Measurements from ENCODE around the gene DGUOK. TPM values are rescaled to one million over a fixed set of nuclear protein-coding genes. Genes with fewer than 3 reads are reported as not detected.

DGUOK gene
- total RNA-seq, 1 experiment from 2014 or later = 94.7 TPM

- no peaks in the 10 kb centered on the region for H3K4me1 ChIP-seq (replicated peaks)
- H3K27me3 ChIP-seq (replicated peaks) = no peaks in the 10 kb centered on the region
- no peak for DNase-seq (ENCODE audit: low read depth in 1 of 2, low spot score in 2 of 2)
- no peak overlapping the region for H3K4me3 ChIP-seq
- no peak overlapping the region for H3K27ac ChIP-seq
- peaks cover 42% of the 10 kb centered on the region for H3K36me3 ChIP-seq
- H3K9me3 ChIP-seq (replicated peaks) = no peaks in the 10 kb centered on the region
Measured at GRCh38 chr2:73906847-73907505, 19.7 kb upstream of the DGUOK start.

- H3K27me3 ChIP-seq (replicated peaks) = no peaks in the 10 kb centered on the region
- no peaks in the 10 kb centered on the region for H3K4me1 ChIP-seq (replicated peaks)
- no peak overlapping the region for H3K27ac ChIP-seq
- H3K9me3 ChIP-seq (replicated peaks) = no peaks in the 10 kb centered on the region
- peaks cover 46% of the 10 kb centered on the region for H3K36me3 ChIP-seq
- no peak for DNase-seq (ENCODE audit: low read depth in 1 of 2, low spot score in 2 of 2)
- no peak overlapping the region for H3K4me3 ChIP-seq
Measured at GRCh38 chr2:73907840-73908452, 18.7 kb upstream of the DGUOK start.

GRCh38 chr2:73908689-73909652 lies 17.7 kb upstream of the DGUOK start:
- Histone ChIP-seq H3K36me3 (peaks cover 52% of the 10 kb centered on the region), H3K27ac (no peak overlapping the region), H3K27me3 (replicated peaks) (no peaks in the 10 kb centered on the region), H3K4me3 (no peak overlapping the region), H3K4me1 (replicated peaks) (no peaks in the 10 kb centered on the region), H3K9me3 (replicated peaks) (no peaks in the 10 kb centered on the region)
- DNase-seq (ENCODE audit: low read depth in 1 of 2, low spot score in 2 of 2) = no peak

DNA sequence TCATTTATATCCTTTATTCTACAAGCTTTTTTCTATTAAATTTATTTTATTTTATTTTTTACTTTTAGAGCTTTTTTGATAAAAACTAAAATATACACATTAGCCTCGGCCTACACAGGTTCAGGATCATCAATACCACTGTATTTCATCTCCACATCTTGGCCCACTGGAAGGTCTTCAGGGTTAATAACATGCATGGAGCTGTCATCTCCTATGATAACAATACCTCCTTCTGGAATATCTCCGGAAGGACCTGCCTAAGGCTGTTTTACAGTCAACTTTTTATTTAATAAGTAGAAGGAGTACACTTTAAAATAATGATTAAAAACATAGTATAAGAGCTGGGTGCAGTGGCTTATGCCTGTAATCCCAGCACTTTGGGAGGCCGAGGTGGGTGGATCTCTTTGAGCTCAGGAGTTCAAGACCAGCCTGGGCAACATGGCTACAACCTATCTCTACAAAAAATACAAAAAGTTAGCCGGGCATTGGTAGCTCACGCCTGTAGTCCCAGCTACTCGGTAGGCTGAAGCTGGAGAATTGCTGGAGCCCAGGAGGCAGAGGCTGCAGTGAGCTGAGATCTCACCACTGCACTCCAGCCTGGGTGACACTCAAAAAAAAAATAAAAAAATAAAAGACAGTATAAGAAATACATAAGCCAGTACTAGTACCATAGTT lies 15.7 kb upstream of the DGUOK start:
- Histone ChIP-seq H3K9me3 (replicated peaks) (no peaks in the 10 kb centered on the region), H3K27ac (no peak overlapping the region), H3K4me3 (no peak overlapping the region), H3K4me1 (replicated peaks) (no peaks in the 10 kb centered on the region), H3K27me3 (replicated peaks) (no peaks in the 10 kb centered on the region), H3K36me3 (peaks cover 68% of the 10 kb centered on the region)
- DNase-seq (ENCODE audit: low read depth in 1 of 2, low spot score in 2 of 2) = no peak

DNA sequence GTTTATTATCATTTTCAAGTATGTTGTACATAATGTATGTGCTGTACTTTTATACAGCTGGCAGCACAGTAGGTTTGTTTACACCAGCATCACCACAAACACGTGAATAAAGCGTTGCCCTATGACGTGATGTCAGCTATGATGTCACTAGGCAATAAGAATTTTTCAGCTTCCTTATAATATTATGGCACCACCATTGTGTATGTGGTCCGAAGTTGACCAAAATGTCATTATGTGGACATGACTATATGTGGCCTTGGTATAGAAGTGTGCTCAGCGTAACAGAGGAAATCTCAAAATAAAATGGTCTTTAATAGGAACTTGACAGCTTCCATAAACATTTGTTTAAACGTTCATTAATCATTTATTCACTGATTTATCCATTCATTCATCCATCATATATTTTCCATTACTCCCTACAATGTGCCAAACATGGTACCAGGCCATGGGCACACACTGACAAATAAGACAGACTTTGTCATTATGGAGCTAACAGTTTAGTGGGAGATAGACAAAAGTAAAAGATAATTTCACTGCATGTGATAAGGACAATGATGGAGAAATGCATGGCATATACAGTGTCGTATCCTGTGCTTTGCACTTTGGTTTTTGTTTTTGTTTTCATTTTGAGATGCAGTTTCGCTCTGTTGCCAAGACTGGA lies 15.0 kb upstream of the DGUOK start:
- H3K27ac ChIP-seq = no peak overlapping the region
- H3K4me3 ChIP-seq = no peak overlapping the region
- H3K9me3 ChIP-seq (replicated peaks) = no peaks in the 10 kb centered on the region
- no peak for DNase-seq (ENCODE audit: low read depth in 1 of 2, low spot score in 2 of 2)
- no peaks in the 10 kb centered on the region for H3K4me1 ChIP-seq (replicated peaks)
- no peaks in the 10 kb centered on the region for H3K27me3 ChIP-seq (replicated peaks)
- H3K36me3 ChIP-seq = peaks cover 75% of the 10 kb centered on the region

- H3K27me3 ChIP-seq (replicated peaks) = no peaks in the 10 kb centered on the region
- peaks cover 84% of the 10 kb centered on the region for H3K36me3 ChIP-seq
- H3K27ac ChIP-seq = no peak overlapping the region
- no peaks in the 10 kb centered on the region for H3K9me3 ChIP-seq (replicated peaks)
- no peak for DNase-seq (ENCODE audit: low read depth in 1 of 2, low spot score in 2 of 2)
- H3K4me3 ChIP-seq = no peak overlapping the region
- no peaks in the 10 kb centered on the region for H3K4me1 ChIP-seq (replicated peaks)
Measured at GRCh38 chr2:73913414-73914054, 13.1 kb upstream of the DGUOK start.

GRCh38 chr2:73914667-73915066 lies 12.0 kb upstream of the DGUOK start:
- Histone ChIP-seq H3K27me3 (replicated peaks) (no peaks in the 10 kb centered on the region), H3K4me3 (no peak overlapping the region), H3K36me3 (peaks cover 79% of the 10 kb centered on the region), H3K4me1 (replicated peaks) (no peaks in the 10 kb centered on the region), H3K9me3 (replicated peaks) (no peaks in the 10 kb centered on the region), H3K27ac (no peak overlapping the region)
- DNase-seq (ENCODE audit: low read depth in 1 of 2, low spot score in 2 of 2) = no peak

- DNase-seq (ENCODE audit: low read depth in 1 of 2, low spot score in 2 of 2) = no peak
- Histone ChIP-seq H3K27me3 (replicated peaks) (no peaks in the 10 kb centered on the region), H3K4me3 (no peak overlapping the region), H3K36me3 (peaks cover 79% of the 10 kb centered on the region), H3K4me1 (replicated peaks) (no peaks in the 10 kb centered on the region), H3K27ac (no peak overlapping the region), H3K9me3 (replicated peaks) (no peaks in the 10 kb centered on the region)
Measured at GRCh38 chr2:73915437-73915993, 11.2 kb upstream of the DGUOK start.

GRCh38 chr2:73916666-73917065 lies 10.0 kb upstream of the DGUOK start:
- Histone ChIP-seq H3K27ac (no peak overlapping the region), H3K4me3 (no peak overlapping the region), H3K27me3 (replicated peaks) (no peaks in the 10 kb centered on the region), H3K4me1 (replicated peaks) (no peaks in the 10 kb centered on the region), H3K36me3 (peaks cover 77% of the 10 kb centered on the region), H3K9me3 (replicated peaks) (no peaks in the 10 kb centered on the region)
- DNase-seq (ENCODE audit: low read depth in 1 of 2, low spot score in 2 of 2) = no peak

DNA sequence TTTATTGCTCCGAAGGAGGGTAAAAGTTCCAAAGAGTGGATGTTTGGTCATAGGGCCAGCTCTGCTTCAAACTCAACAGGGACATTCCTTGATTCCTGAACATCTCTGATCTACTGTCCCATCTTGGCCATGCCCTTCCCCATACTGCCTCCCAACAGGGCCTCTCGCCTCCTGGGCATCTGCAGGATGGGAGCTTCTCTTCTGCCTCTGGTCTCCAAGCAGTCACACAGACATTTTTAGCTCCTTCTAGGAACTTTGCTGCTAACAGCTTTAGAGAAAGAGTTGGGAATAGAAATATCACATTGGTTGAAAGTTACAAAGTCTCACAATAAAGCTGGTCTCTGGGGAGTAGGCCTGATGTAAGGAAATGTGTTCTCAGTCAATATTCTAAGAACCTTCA lies 9.4 kb upstream of the DGUOK start:
- no peaks in the 10 kb centered on the region for H3K4me1 ChIP-seq (replicated peaks)
- H3K36me3 ChIP-seq = peaks cover 70% of the 10 kb centered on the region
- no peak overlapping the region for H3K4me3 ChIP-seq
- DNase-seq (ENCODE audit: low read depth in 1 of 2, low spot score in 2 of 2) = no peak
- H3K9me3 ChIP-seq (replicated peaks) = no peaks in the 10 kb centered on the region
- H3K27ac ChIP-seq = no peak overlapping the region
- H3K27me3 ChIP-seq (replicated peaks) = no peaks in the 10 kb centered on the region

- Histone ChIP-seq H3K36me3 (peaks cover 66% of the 10 kb centered on the region), H3K27me3 (replicated peaks) (no peaks in the 10 kb centered on the region), H3K4me1 (replicated peaks) (no peaks in the 10 kb centered on the region), H3K27ac (no peak overlapping the region), H3K9me3 (replicated peaks) (no peaks in the 10 kb centered on the region), H3K4me3 (no peak overlapping the region)
- no peak for DNase-seq (ENCODE audit: low read depth in 1 of 2, low spot score in 2 of 2)
Measured at GRCh38 chr2:73917696-73918207, 8.9 kb upstream of the DGUOK start.

DNA sequence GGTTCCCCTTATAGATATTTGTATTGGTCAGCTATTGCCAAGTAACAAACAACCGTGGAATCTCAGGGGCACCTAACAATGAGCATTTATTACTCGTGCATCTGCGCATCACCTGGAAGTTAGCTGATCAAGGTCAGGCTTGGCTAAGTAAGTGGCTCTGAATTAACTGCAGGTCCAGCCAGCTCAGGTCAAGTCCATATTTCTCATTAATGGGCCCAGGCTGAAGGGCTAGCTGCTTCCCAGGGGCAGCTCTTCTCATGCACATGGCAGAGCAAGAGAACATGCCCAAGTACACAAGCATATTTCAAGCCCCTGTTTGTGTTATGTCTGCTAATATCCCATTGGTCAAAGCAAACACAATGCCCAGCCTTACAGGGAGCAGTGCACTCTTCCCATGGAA lies 7.8 kb upstream of the DGUOK start:
- Histone ChIP-seq H3K27ac (no peak overlapping the region), H3K27me3 (replicated peaks) (no peaks in the 10 kb centered on the region), H3K36me3 (peaks cover 55% of the 10 kb centered on the region), H3K4me1 (replicated peaks) (no peaks in the 10 kb centered on the region), H3K4me3 (no peak overlapping the region), H3K9me3 (replicated peaks) (no peaks in the 10 kb centered on the region)
- DNase-seq (ENCODE audit: low read depth in 1 of 2, low spot score in 2 of 2) = no peak
